Body of pancreas (tissue), 4 donors: ENCODE measurements around the gene CCDC6. TPM values are rescaled to one million over a fixed set of nuclear protein-coding genes. Genes with fewer than 3 reads are reported as not detected.

Source experiments
- ATAC-seq: fragments of 150-250 bp; one replicate; pipeline ENCODE4 v1.9.1; 2016
- DNase-seq, 4 donors: peaks; one replicate each; pipeline ENCODE4 v3.0.0-alpha.2; 2019
- H3K27ac ChIP-seq, 4 donors: fragments of 200-600 bp; sonication (generic); 1 replicate in 3 of 4; 2 replicates in 1 of 4; pipeline versions ENCODE4 v1.5.1 to v1.6.1; 2016 to 2019; ENCODE audit warnings: mild to moderate bottlenecking in 1 of 4, mixed read lengths in 1 of 4, moderate library complexity in 1 of 4
- H3K27me3 ChIP-seq, 2 donors: fragments of 200-600 bp; sonication (generic); one replicate each; pipeline ENCODE4 v1.6.0; 2016; ENCODE audit warnings: mild to moderate bottlenecking in 1 of 2
- H3K36me3 ChIP-seq, 2 donors: fragments of 200-600 bp; sonication (generic); replicated peaks in 1 of 2; 2 replicates each; pipeline ENCODE4 v1.5.1; 2016; ENCODE audit warnings: low read depth in 2 of 2; ENCODE audit not compliant: insufficient read depth in 1 of 2
- H3K4me1 ChIP-seq: fragments of 200-600 bp; sonication (generic); one replicate; pipeline ENCODE4 v1.6.0; 2016
- H3K4me3 ChIP-seq, 2 donors: fragments of 200-600 bp; sonication (generic); 1 replicate in 1 of 2; 2 replicates in 1 of 2; pipeline ENCODE4 v1.5.1; 2016 to 2019
- H3K9me3 ChIP-seq, 3 donors: fragments of 200-600 bp; sonication (generic); 1 replicate in 2 of 3; 2 replicates in 1 of 3; pipeline ENCODE4 v1.5.1; 2016
- CTCF ChIP-seq, 7 experiments: fragments of 450-650 bp in 4 of 7; fragments of 200-600 bp in 3 of 7; sonication (generic) in 3 of 7; IDR thresholded peaks; one replicate each; pipeline ENCODE4 v1.5.1; 2016 to 2019; ENCODE audit warnings: antibody characterized with exemption in 7 of 7
- POLR2A ChIP-seq, 3 donors: fragments of 450-650 bp; IDR thresholded peaks; one replicate each; pipeline ENCODE4 v1.6.1; 2016; ENCODE audit warnings: antibody characterized with exemption in 3 of 3, mild to moderate bottlenecking in 2 of 3
- WGBS, 2 donors: methylation state at CpG; one replicate each; pipeline ENCODE4 v1.1.5; 2017; 5-methylcytosine and 5-hydroxymethylcytosine counted together
- intact Hi-C: fragments of 100-400 bp; cut with DNase I; formaldehyde crosslinking; loops from one replicate; pipeline ENCODE4 v1.15.1; 2023
- total RNA-seq, 2 donors: library from RNA; depleted of rRNA; stranded (reverse); fragments of >200 nt; gene quantifications; one replicate each; pipeline ENCODE4 v1.1.0, GENCODE V29; 2016

Gene CCDC6
- total RNA-seq, 2 donors from 2014 or later, result 26.7 to 35.8 TPM

- no peaks in the 10 kb centered on the region for H3K36me3 ChIP-seq
- no peak for DNase-seq
- TF ChIP-seq CTCF (IDR thresholded peaks at IDR 0.05) (no peak), POLR2A (IDR thresholded peaks at IDR 0.05) (no peak)
- H3K4me1 ChIP-seq, result peaks cover 23% of the 10 kb centered on the region
- H3K27ac ChIP-seq, result no peak overlapping the region
- no peak overlapping the region for H3K4me3 ChIP-seq
- H3K27me3 ChIP-seq, result no peaks in the 10 kb centered on the region
- H3K9me3 ChIP-seq, result no peaks in the 10 kb centered on the region
- ATAC-seq, result no peak
- intact Hi-C loops, result no loop called here
- 54 to 64% methylated on average over 2 of the region's 2 CpGs for WGBS, 2 donors
Measured at GRCh38 chr10:59945991-59946390, 39.6 kb upstream of the CCDC6 start.

- H3K36me3 ChIP-seq, result no peaks in the 10 kb centered on the region
- no peak overlapping the region for H3K4me3 ChIP-seq
- 82 to 86% methylated on average over 5 of the region's 5 CpGs for WGBS, 2 donors
- H3K9me3 ChIP-seq, result no peaks in the 10 kb centered on the region
- no peak overlapping the region for H3K27ac ChIP-seq
- no peak for DNase-seq
- intact Hi-C loops, result no loop called here
- H3K4me1 ChIP-seq, result peaks cover 23% of the 10 kb centered on the region
- no peak for ATAC-seq
- TF ChIP-seq CTCF (IDR thresholded peaks at IDR 0.05), result no peak
- TF ChIP-seq POLR2A (IDR thresholded peaks at IDR 0.05), result no peak
- H3K27me3 ChIP-seq, result no peaks in the 10 kb centered on the region
Measured at GRCh38 chr10:59945590-59945989, 39.2 kb upstream of the CCDC6 start.

- H3K4me3 ChIP-seq, result no peak overlapping the region
- no peaks in the 10 kb centered on the region for H3K36me3 ChIP-seq
- no peaks in the 10 kb centered on the region for H3K27me3 ChIP-seq
- ATAC-seq (no peak), DNase-seq (no peak)
- H3K4me1 ChIP-seq, result peaks cover 13% of the 10 kb centered on the region
- intact Hi-C loops, result no loop called here
- H3K27ac ChIP-seq, result no peak overlapping the region
- TF ChIP-seq POLR2A (IDR thresholded peaks at IDR 0.05) (no peak), CTCF (IDR thresholded peaks at IDR 0.05) (no peak)
- H3K9me3 ChIP-seq, result no peaks in the 10 kb centered on the region
- WGBS, 2 donors, result 84 to 86% methylated on average over 16 of the region's 16 CpGs
Measured at GRCh38 chr10:59944339-59944935, 38.1 kb upstream of the CCDC6 start.

- DNase-seq (no peak), ATAC-seq (no peak)
- H3K27me3 ChIP-seq, result no peaks in the 10 kb centered on the region
- H3K36me3 ChIP-seq, result no peaks in the 10 kb centered on the region
- H3K4me1 ChIP-seq, result peaks cover 3% of the 10 kb centered on the region
- H3K4me3 ChIP-seq, result no peak overlapping the region
- no peak overlapping the region for H3K27ac ChIP-seq
- no peak for TF ChIP-seq POLR2A (IDR thresholded peaks at IDR 0.05)
- no peak for TF ChIP-seq CTCF (IDR thresholded peaks at IDR 0.05)
- intact Hi-C loops, result no loop called here
- H3K9me3 ChIP-seq, result no peaks in the 10 kb centered on the region
- 84 to 85% methylated on average over 4 of the region's 4 CpGs for WGBS, 2 donors
Measured at GRCh38 chr10:59942556-59942955, 36.2 kb upstream of the CCDC6 start.

- ATAC-seq (no peak), DNase-seq (no peak)
- WGBS, 2 donors, result 52 to 67% methylated on average over 1 of the region's 1 CpG
- Histone ChIP-seq H3K9me3 (no peaks in the 10 kb centered on the region), H3K4me1 (no peaks in the 10 kb centered on the region), H3K4me3 (no peak overlapping the region), H3K36me3 (no peaks in the 10 kb centered on the region), H3K27me3 (no peaks in the 10 kb centered on the region), H3K27ac (no peak overlapping the region)
- TF ChIP-seq CTCF (IDR thresholded peaks at IDR 0.05), result no peak
- TF ChIP-seq POLR2A (IDR thresholded peaks at IDR 0.05), result no peak
- intact Hi-C loops, result no loop called here
Measured at GRCh38 chr10:59937720-59938119, 31.4 kb upstream of the CCDC6 start.
